ENCODE measurements around the gene GALNT2. TPM values are rescaled to one million over a fixed set of nuclear protein-coding genes. Genes with fewer than 3 reads are reported as not detected.

The GALNT2 gene
- total RNA-seq, 1 experiment from 2014 or later: 152 TPM

DNA sequence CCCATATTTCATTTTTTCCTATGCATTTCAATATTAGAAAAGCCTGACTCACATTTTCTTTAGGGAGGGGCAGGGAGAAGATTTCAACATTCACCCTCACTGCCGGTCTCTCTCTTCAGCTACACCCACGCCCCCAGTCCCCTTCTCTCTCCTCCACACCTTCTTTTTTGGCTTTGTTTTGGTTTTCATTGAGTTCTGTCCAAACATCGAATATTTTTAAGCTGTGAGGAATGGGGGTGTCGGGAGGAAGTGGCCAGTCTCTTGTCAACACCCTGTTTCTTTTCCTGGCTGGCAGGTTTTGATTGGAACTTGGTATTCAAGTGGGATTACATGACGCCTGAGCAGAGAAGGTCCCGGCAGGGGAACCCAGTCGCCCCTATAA, 181.8 kb downstream of the GALNT2 start:
- Histone ChIP-seq H3K27ac (ENCODE audit: low read length) (no peak overlapping the region), H3K36me3 (ENCODE audit: control insufficient read depth, insufficient read depth, low read length) (0 out of 2 replicates have a peak, but pooled peaks cover 2% of the 10 kb centered on the region), H3K27me3 (ENCODE audit: control insufficient read depth, insufficient read depth, low read length) (no peaks in the 10 kb centered on the region), H3K4me3 (ENCODE audit: low read depth in 2 of 2, low read length in 2 of 2) (no peak overlapping the region), H3K4me1 (ENCODE audit: control insufficient read depth, insufficient read depth, low read length) (no peaks in the 10 kb centered on the region), H3K9me3 (ENCODE audit: control insufficient read depth, insufficient read depth, low read depth, low read length) (no peaks in the 10 kb centered on the region)
- DNase-seq (ENCODE audit: low read depth, low spot score) (no peak), ATAC-seq (no peak)
- intact Hi-C loops (cut with micrococcal nuclease; ENCODE audit: unreplicated experiment) (no loop called here), in situ Hi-C loops (cut with HindIII; ENCODE audit: low pct_unique_long_range_greater_than_20kb, low sequenced_read_pairs) (no loop called here)
- CTCF ChIA-PET: no interaction called here
- no TSS peak for BruUV-seq (replicated peaks)
- POLR2A ChIA-PET: no interaction called here
- TF ChIP-seq, protein P1, sequence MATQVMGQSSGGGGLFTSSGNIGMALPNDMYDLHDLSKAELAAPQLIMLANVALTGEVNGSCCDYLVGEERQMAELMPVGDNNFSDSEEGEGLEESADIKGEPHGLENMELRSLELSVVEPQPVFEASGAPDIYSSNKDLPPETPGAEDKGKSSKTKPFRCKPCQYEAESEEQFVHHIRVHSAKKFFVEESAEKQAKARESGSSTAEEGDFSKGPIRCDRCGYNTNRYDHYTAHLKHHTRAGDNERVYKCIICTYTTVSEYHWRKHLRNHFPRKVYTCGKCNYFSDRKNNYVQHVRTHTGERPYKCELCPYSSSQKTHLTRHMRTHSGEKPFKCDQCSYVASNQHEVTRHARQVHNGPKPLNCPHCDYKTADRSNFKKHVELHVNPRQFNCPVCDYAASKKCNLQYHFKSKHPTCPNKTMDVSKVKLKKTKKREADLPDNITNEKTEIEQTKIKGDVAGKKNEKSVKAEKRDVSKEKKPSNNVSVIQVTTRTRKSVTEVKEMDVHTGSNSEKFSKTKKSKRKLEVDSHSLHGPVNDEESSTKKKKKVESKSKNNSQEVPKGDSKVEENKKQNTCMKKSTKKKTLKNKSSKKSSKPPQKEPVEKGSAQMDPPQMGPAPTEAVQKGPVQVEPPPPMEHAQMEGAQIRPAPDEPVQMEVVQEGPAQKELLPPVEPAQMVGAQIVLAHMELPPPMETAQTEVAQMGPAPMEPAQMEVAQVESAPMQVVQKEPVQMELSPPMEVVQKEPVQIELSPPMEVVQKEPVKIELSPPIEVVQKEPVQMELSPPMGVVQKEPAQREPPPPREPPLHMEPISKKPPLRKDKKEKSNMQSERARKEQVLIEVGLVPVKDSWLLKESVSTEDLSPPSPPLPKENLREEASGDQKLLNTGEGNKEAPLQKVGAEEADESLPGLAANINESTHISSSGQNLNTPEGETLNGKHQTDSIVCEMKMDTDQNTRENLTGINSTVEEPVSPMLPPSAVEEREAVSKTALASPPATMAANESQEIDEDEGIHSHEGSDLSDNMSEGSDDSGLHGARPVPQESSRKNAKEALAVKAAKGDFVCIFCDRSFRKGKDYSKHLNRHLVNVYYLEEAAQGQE (IDR thresholded peaks at IDR 0.05; ENCODE audit: insufficient read depth in 1 of 2, low read depth in 2 of 2, low read length in 1 of 2): no peak
- TF ChIP-seq POLR2AphosphoS5 (IDR thresholded peaks at IDR 0.05; ENCODE audit: low read depth, low read length): no peak
- TF ChIP-seq, protein P2, sequence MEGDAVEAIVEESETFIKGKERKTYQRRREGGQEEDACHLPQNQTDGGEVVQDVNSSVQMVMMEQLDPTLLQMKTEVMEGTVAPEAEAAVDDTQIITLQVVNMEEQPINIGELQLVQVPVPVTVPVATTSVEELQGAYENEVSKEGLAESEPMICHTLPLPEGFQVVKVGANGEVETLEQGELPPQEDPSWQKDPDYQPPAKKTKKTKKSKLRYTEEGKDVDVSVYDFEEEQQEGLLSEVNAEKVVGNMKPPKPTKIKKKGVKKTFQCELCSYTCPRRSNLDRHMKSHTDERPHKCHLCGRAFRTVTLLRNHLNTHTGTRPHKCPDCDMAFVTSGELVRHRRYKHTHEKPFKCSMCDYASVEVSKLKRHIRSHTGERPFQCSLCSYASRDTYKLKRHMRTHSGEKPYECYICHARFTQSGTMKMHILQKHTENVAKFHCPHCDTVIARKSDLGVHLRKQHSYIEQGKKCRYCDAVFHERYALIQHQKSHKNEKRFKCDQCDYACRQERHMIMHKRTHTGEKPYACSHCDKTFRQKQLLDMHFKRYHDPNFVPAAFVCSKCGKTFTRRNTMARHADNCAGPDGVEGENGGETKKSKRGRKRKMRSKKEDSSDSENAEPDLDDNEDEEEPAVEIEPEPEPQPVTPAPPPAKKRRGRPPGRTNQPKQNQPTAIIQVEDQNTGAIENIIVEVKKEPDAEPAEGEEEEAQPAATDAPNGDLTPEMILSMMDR (IDR thresholded peaks at IDR 0.05): no peak
- TF ChIP-seq TCF7L2 (IDR thresholded peaks at IDR 0.05; ENCODE audit: low read depth, low read length): no peak
- TF ChIP-seq SIN3A (IDR thresholded peaks at IDR 0.05; ENCODE audit: borderline replicate concordance, insufficient read depth, low read depth, low read length): no peak

DNA sequence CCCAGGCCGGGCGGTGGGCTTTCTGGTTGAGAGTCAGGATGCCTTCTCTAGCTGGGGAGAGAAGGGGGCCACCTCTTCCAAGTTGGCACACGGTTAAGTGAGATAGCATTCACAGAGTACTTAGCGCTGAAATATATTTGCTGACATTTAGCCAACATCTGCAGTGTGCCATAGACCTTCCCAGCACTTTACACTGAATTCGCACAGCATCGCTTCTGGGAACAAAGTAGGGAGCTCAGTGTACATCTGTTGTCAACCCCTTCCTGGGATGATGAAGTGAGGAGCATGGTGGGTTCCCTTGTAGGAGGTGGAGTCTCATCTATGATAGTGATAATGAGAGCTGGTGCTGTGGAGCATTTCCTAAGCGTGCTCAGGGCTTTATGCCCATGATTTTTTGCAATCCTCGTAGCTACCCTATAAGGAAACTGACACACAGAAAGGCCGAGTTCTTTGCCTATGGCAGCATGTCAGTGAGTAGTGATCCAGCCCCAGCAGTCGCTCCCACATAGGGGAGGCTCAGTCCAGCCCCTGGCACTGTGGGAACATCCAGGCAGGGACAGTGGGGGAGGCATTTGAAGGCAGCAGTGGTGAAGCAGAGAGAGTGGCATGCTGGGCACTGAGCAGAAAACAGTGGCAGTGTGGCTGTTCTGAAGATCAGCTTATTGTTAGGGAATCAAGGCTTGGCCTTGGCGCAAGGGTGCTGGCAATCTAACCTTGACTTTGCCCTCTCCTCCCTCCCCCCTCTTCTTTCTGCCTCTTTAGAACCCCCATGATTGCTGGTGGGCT, 182.8 kb downstream of the GALNT2 start:
- H3K27ac ChIP-seq (ENCODE audit: low read length): no peak overlapping the region
- CTCF ChIA-PET: no interaction called here
- intact Hi-C loops (cut with micrococcal nuclease; ENCODE audit: unreplicated experiment): no loop called here
- no peak overlapping the region for H3K4me3 ChIP-seq (ENCODE audit: low read depth in 2 of 2, low read length in 2 of 2)
- ATAC-seq (no peak), DNase-seq (ENCODE audit: low read depth, low spot score) (no peak)
- no peaks in the 10 kb centered on the region for H3K4me1 ChIP-seq (ENCODE audit: control insufficient read depth, insufficient read depth, low read length)
- in situ Hi-C loops (cut with HindIII; ENCODE audit: low pct_unique_long_range_greater_than_20kb, low sequenced_read_pairs): no loop called here
- no TSS peak for BruUV-seq (replicated peaks)
- TF ChIP-seq SIN3A (IDR thresholded peaks at IDR 0.05; ENCODE audit: borderline replicate concordance, insufficient read depth, low read depth, low read length): no peak
- TF ChIP-seq POLR2AphosphoS5 (IDR thresholded peaks at IDR 0.05; ENCODE audit: low read depth, low read length): no peak
- TF ChIP-seq, protein P1 (IDR thresholded peaks at IDR 0.05; ENCODE audit: insufficient read depth in 1 of 2, low read depth in 2 of 2, low read length in 1 of 2): no peak
- TF ChIP-seq TCF7L2 (IDR thresholded peaks at IDR 0.05; ENCODE audit: low read depth, low read length): no peak
- TF ChIP-seq, protein P2 (IDR thresholded peaks at IDR 0.05): no peak
- POLR2A ChIA-PET: no interaction called here
- 0 out of 2 replicates have a peak, but pooled peaks cover 2% of the 10 kb centered on the region for H3K36me3 ChIP-seq (ENCODE audit: control insufficient read depth, insufficient read depth, low read length)
- no peaks in the 10 kb centered on the region for H3K9me3 ChIP-seq (ENCODE audit: control insufficient read depth, insufficient read depth, low read depth, low read length)
- no peaks in the 10 kb centered on the region for H3K27me3 ChIP-seq (ENCODE audit: control insufficient read depth, insufficient read depth, low read length)
